ENCODE data around the gene OLFML3.

The OLFML3 gene

DNA sequence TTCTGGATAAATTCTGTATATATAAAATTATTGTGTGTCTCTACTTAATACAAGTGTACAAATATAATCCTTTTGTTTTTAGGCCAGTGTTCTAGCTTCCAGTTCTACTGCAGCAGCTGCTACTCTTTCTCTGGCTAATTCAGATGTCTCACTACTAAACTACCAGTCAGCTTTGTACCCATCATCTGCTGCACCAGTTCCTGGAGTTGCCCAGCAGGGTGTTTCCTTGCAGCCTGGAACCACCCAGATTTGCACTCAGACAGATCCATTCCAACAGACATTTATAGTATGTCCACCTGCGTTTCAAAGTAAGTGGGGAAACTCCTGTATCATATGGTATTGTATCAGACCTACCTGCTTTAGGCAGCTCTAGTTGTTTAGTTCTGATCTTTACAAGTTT lies 21.3 kb upstream of the OLFML3 start:
- no peaks in the 10 kb centered on the region for H3K4me1 ChIP-seq (ENCODE audit: insufficient read depth, low read length, poor library complexity, severe bottlenecking)
- no peaks in the 10 kb centered on the region for H3K27me3 ChIP-seq (ENCODE audit: insufficient read depth, low read length, poor library complexity, severe bottlenecking)
- H4K20me1 ChIP-seq (ENCODE audit: insufficient read depth, low read length, poor library complexity, severe bottlenecking), result no peaks in the 10 kb centered on the region
- TF ChIP-seq EZH2phosphoT487 (IDR thresholded peaks at IDR 0.05; ENCODE audit: borderline replicate concordance), result no peak
- TF ChIP-seq, protein P1, sequence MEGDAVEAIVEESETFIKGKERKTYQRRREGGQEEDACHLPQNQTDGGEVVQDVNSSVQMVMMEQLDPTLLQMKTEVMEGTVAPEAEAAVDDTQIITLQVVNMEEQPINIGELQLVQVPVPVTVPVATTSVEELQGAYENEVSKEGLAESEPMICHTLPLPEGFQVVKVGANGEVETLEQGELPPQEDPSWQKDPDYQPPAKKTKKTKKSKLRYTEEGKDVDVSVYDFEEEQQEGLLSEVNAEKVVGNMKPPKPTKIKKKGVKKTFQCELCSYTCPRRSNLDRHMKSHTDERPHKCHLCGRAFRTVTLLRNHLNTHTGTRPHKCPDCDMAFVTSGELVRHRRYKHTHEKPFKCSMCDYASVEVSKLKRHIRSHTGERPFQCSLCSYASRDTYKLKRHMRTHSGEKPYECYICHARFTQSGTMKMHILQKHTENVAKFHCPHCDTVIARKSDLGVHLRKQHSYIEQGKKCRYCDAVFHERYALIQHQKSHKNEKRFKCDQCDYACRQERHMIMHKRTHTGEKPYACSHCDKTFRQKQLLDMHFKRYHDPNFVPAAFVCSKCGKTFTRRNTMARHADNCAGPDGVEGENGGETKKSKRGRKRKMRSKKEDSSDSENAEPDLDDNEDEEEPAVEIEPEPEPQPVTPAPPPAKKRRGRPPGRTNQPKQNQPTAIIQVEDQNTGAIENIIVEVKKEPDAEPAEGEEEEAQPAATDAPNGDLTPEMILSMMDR (conservative IDR thresholded peaks at IDR 0.05; ENCODE audit: low read length), result no peak
- H3K36me3 ChIP-seq (ENCODE audit: insufficient read depth, low read length), result peaks cover 91% of the 10 kb centered on the region
- H3K4me3 ChIP-seq (ENCODE audit: low read length, poor library complexity, severe bottlenecking), result no peak overlapping the region
- no peaks in the 10 kb centered on the region for H3K9me2 ChIP-seq (replicated peaks; ENCODE audit: low read depth, low read length)
- H3K79me2 ChIP-seq (ENCODE audit: insufficient read depth, low read length), result peaks cover 16% of the 10 kb centered on the region; the same call in 1 of the 2 replicates
- H3K9ac ChIP-seq (ENCODE audit: low read depth, low read length, poor library complexity, severe bottlenecking), result no peak overlapping the region
- no peaks in the 10 kb centered on the region for H3F3A ChIP-seq (ENCODE audit: low read depth)
- H3K4me2 ChIP-seq (ENCODE audit: low read depth, low read length, poor library complexity, severe bottlenecking), result no peak overlapping the region
- H3K9me3 ChIP-seq (ENCODE audit: insufficient read depth, low read depth, low read length), result no peaks in the 10 kb centered on the region
- H2AFZ ChIP-seq (ENCODE audit: low read length), result no peak overlapping the region

DNA sequence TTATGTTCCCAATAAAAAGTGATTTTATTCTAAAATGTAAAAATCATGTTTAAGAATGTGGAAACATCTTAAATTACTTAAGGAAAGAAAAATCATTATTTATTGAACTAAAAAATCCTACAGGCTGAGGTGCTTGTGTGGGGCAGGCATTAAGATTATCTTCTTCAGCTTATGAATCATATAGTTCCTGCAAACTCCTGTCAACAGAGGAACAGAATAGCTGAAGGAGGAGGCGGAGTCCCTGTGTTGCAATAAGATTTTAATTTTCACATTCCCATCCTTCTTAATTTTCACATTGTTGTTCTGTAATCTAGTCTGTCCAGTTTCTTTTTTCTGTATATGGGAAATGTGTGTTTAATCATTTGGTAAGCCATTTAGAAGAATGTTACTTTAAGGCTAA lies 20.6 kb upstream of the OLFML3 start:
- Histone ChIP-seq H3K9me3 (ENCODE audit: insufficient read depth, low read depth, low read length) (no peaks in the 10 kb centered on the region), H3K36me3 (ENCODE audit: insufficient read depth, low read length) (peaks cover 93% of the 10 kb centered on the region), H3K4me3 (ENCODE audit: low read length, poor library complexity, severe bottlenecking) (no peak overlapping the region), H3K79me2 (ENCODE audit: insufficient read depth, low read length) (peaks cover 11% of the 10 kb centered on the region; the same call in 1 of the 2 replicates), H3K9ac (ENCODE audit: low read depth, low read length, poor library complexity, severe bottlenecking) (no peak overlapping the region), H3K9me2 (replicated peaks; ENCODE audit: low read depth, low read length) (no peaks in the 10 kb centered on the region), H3K4me2 (ENCODE audit: low read depth, low read length, poor library complexity, severe bottlenecking) (no peak overlapping the region), H3F3A (ENCODE audit: low read depth) (no peaks in the 10 kb centered on the region), H3K27me3 (ENCODE audit: insufficient read depth, low read length, poor library complexity, severe bottlenecking) (no peaks in the 10 kb centered on the region), H4K20me1 (ENCODE audit: insufficient read depth, low read length, poor library complexity, severe bottlenecking) (peaks cover 2% of the 10 kb centered on the region), H2AFZ (ENCODE audit: low read length) (no peak overlapping the region), H3K4me1 (ENCODE audit: insufficient read depth, low read length, poor library complexity, severe bottlenecking) (no peaks in the 10 kb centered on the region)
- no peak for TF ChIP-seq EZH2phosphoT487 (IDR thresholded peaks at IDR 0.05; ENCODE audit: borderline replicate concordance)
- TF ChIP-seq, protein P1 (conservative IDR thresholded peaks at IDR 0.05; ENCODE audit: low read length), result no peak

GRCh38 chr1:113963281-113963906 lies 15.9 kb upstream of the OLFML3 start:
- H3K79me2 ChIP-seq (ENCODE audit: insufficient read depth, low read length), result no peaks in the 10 kb centered on the region
- no peak overlapping the region for H3K9ac ChIP-seq (ENCODE audit: low read depth, low read length, poor library complexity, severe bottlenecking)
- H3K4me3 ChIP-seq (ENCODE audit: low read length, poor library complexity, severe bottlenecking), result no peak overlapping the region
- H2AFZ ChIP-seq (ENCODE audit: low read length), result no peak overlapping the region
- peaks cover 95% of the 10 kb centered on the region for H3K36me3 ChIP-seq (ENCODE audit: insufficient read depth, low read length)
- no peaks in the 10 kb centered on the region for H3K4me1 ChIP-seq (ENCODE audit: insufficient read depth, low read length, poor library complexity, severe bottlenecking)
- H4K20me1 ChIP-seq (ENCODE audit: insufficient read depth, low read length, poor library complexity, severe bottlenecking), result peaks cover 5% of the 10 kb centered on the region
- H3K4me2 ChIP-seq (ENCODE audit: low read depth, low read length, poor library complexity, severe bottlenecking), result no peak overlapping the region
- no peak for TF ChIP-seq EZH2phosphoT487 (IDR thresholded peaks at IDR 0.05; ENCODE audit: borderline replicate concordance)
- TF ChIP-seq, protein P1 (conservative IDR thresholded peaks at IDR 0.05; ENCODE audit: low read length), result peak; percentile 31; the same call in 1 of the 2 replicates
- no peaks in the 10 kb centered on the region for H3K27me3 ChIP-seq (ENCODE audit: insufficient read depth, low read length, poor library complexity, severe bottlenecking)
- H3K9me3 ChIP-seq (ENCODE audit: insufficient read depth, low read depth, low read length), result no peaks in the 10 kb centered on the region
- H3K9me2 ChIP-seq (replicated peaks; ENCODE audit: low read depth, low read length), result no peaks in the 10 kb centered on the region
- no peaks in the 10 kb centered on the region for H3F3A ChIP-seq (ENCODE audit: low read depth)

All from Loucy (cell line).